ENCODE results near the gene HSD17B4.

Gene HSD17B4

GRCh38 chr5:119406551-119407110 lies 45.7 kb upstream of the HSD17B4 start:
- no peak for ATAC-seq
- no peak for TF ChIP-seq ZNF8 (CRISPR knock-in tag; IDR thresholded peaks at IDR 0.05)
- TF ChIP-seq PPARA (CRISPR knock-in tag; IDR thresholded peaks at IDR 0.05; ENCODE audit: borderline replicate concordance), result no peak
- TF ChIP-seq OSR1 (CRISPR knock-in tag; IDR thresholded peaks at IDR 0.05), result no peak
- no peak for TF ChIP-seq CREB5 (CRISPR knock-in tag; IDR thresholded peaks at IDR 0.05; ENCODE audit: low read depth)
- TF ChIP-seq TOX (CRISPR knock-in tag; IDR thresholded peaks at IDR 0.05; ENCODE audit: borderline replicate concordance), result no peak

GRCh38 chr5:119409235-119409815 lies 43.0 kb upstream of the HSD17B4 start:
- no peak for ATAC-seq

GRCh38 chr5:119410448-119411159 lies 41.7 kb upstream of the HSD17B4 start:
- no peak for ATAC-seq
- TF ChIP-seq BACH2 (CRISPR knock-in tag; IDR thresholded peaks at IDR 0.05; ENCODE audit: borderline replicate concordance) (no peak), RARB (CRISPR knock-in tag; IDR thresholded peaks at IDR 0.05) (no peak), ZNF70 (CRISPR knock-in tag; IDR thresholded peaks at IDR 0.05) (no peak), PPARA (CRISPR knock-in tag; IDR thresholded peaks at IDR 0.05; ENCODE audit: borderline replicate concordance) (no peak), OSR1 (CRISPR knock-in tag; IDR thresholded peaks at IDR 0.05) (no peak), PATZ1 (CRISPR knock-in tag; IDR thresholded peaks at IDR 0.05; ENCODE audit: borderline replicate concordance) (no peak), ZFP3 (CRISPR knock-in tag; IDR thresholded peaks at IDR 0.05) (no peak), ZNF565 (CRISPR knock-in tag; conservative IDR thresholded peaks at IDR 0.05; ENCODE audit: low read depth) (no peak), CSDC2 (CRISPR knock-in tag; IDR thresholded peaks at IDR 0.05) (no peak)

More at GRCh38 chr5:119409235-119409815, 43.0 kb upstream of the HSD17B4 start:
- TF ChIP-seq OSR1 (CRISPR knock-in tag; IDR thresholded peaks at IDR 0.05), result no peak
- TF ChIP-seq, protein P1, sequence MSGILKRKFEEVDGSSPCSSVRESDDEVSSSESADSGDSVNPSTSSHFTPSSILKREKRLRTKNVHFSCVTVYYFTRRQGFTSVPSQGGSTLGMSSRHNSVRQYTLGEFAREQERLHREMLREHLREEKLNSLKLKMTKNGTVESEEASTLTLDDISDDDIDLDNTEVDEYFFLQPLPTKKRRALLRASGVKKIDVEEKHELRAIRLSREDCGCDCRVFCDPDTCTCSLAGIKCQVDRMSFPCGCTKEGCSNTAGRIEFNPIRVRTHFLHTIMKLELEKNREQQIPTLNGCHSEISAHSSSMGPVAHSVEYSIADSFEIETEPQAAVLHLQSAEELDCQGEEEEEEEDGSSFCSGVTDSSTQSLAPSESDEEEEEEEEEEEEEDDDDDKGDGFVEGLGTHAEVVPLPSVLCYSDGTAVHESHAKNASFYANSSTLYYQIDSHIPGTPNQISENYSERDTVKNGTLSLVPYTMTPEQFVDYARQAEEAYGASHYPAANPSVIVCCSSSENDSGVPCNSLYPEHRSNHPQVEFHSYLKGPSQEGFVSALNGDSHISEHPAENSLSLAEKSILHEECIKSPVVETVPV (CRISPR knock-in tag; IDR thresholded peaks at IDR 0.05), result no peak
- TF ChIP-seq BACH2 (CRISPR knock-in tag; IDR thresholded peaks at IDR 0.05; ENCODE audit: borderline replicate concordance), result no peak
- no peak for TF ChIP-seq PATZ1 (CRISPR knock-in tag; IDR thresholded peaks at IDR 0.05; ENCODE audit: borderline replicate concordance)
- no peak for TF ChIP-seq ZNF8 (CRISPR knock-in tag; IDR thresholded peaks at IDR 0.05)
- no peak for TF ChIP-seq ZFP30 (CRISPR knock-in tag; IDR thresholded peaks at IDR 0.05)
- TF ChIP-seq, protein P2, sequence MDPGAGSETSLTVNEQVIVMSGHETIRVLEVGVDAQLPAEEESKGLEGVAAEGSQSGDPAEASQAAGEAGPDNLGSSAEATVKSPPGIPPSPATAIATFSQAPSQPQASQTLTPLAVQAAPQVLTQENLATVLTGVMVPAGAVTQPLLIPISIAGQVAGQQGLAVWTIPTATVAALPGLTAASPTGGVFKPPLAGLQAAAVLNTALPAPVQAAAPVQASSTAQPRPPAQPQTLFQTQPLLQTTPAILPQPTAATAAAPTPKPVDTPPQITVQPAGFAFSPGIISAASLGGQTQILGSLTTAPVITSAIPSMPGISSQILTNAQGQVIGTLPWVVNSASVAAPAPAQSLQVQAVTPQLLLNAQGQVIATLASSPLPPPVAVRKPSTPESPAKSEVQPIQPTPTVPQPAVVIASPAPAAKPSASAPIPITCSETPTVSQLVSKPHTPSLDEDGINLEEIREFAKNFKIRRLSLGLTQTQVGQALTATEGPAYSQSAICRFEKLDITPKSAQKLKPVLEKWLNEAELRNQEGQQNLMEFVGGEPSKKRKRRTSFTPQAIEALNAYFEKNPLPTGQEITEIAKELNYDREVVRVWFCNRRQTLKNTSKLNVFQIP (CRISPR knock-in tag; IDR thresholded peaks at IDR 0.05; ENCODE audit: borderline replicate concordance, low read depth), result no peak
- TF ChIP-seq SNAI2 (CRISPR knock-in tag; IDR thresholded peaks at IDR 0.05), result no peak
- TF ChIP-seq TOX (CRISPR knock-in tag; IDR thresholded peaks at IDR 0.05; ENCODE audit: borderline replicate concordance), result no peak
- no peak for TF ChIP-seq RARB (CRISPR knock-in tag; IDR thresholded peaks at IDR 0.05)

All from SK-N-SH treated with all-trans-retinoic acid at 6 μM for 48 hours (cell line).